GM10266 (cell line): Measurements from ENCODE around the gene CENATAC.
"Not testable (repeated sequence)": the region's sequence is repeated elsewhere in the genome, so short reads cannot be mapped to it uniquely, and the experiment has no call there.

Experiments used
- DNase-seq: peaks from one replicate; pipeline ENCODE4 v3.0.0; 2012; ENCODE audit errors: extremely low spot score
- TF ChIP-seq, protein P1 (sequence below): IDR thresholded peaks from 2 replicates; pipeline ENCODE4 v1.5.1; 2012; ENCODE audit warnings: mild to moderate bottlenecking, low read depth; ENCODE audit not compliant: control insufficient read depth, insufficient read depth; ENCODE audit errors: missing control alignments

Gene CENATAC

DNA sequence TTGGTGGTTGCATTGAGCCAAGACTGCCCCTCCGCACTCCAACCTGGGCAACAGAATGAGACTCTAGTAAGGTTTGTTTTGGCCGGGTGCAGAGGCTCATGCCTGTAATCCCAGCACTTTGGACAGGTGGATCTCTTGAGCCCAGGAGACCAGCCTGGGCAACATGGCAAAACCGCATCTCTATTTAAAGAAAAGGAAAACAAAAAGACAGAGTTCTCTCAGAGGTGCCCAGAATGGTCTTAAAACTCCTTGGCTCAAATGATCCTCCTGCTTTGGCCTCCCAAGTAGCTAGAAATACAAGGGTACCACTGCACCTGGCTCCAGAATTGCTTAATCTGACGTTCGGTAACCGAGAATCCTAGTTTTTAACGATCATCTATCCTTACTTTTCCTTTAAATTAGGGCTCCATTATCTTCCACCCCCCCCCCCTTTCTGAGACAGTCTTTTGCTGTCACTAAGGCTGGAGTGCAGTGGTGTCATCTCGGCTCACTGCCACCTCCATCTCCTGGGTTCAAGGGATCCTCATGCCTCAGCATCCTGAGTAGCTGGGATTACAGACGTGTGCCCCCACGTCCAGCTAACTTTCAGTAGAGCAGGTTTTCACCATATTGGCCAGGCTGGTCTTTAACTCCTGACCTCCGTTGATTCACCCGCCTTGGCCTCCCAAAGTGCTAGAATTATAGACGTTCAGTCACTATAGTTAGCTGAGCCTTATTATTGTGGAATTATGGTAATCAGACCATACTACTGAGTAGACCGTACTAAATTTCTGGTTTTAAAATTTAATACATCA is 18.5 kb downstream of the CENATAC start:
- no peak for DNase-seq
- TF ChIP-seq, protein P1, sequence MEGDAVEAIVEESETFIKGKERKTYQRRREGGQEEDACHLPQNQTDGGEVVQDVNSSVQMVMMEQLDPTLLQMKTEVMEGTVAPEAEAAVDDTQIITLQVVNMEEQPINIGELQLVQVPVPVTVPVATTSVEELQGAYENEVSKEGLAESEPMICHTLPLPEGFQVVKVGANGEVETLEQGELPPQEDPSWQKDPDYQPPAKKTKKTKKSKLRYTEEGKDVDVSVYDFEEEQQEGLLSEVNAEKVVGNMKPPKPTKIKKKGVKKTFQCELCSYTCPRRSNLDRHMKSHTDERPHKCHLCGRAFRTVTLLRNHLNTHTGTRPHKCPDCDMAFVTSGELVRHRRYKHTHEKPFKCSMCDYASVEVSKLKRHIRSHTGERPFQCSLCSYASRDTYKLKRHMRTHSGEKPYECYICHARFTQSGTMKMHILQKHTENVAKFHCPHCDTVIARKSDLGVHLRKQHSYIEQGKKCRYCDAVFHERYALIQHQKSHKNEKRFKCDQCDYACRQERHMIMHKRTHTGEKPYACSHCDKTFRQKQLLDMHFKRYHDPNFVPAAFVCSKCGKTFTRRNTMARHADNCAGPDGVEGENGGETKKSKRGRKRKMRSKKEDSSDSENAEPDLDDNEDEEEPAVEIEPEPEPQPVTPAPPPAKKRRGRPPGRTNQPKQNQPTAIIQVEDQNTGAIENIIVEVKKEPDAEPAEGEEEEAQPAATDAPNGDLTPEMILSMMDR = no peak

DNA sequence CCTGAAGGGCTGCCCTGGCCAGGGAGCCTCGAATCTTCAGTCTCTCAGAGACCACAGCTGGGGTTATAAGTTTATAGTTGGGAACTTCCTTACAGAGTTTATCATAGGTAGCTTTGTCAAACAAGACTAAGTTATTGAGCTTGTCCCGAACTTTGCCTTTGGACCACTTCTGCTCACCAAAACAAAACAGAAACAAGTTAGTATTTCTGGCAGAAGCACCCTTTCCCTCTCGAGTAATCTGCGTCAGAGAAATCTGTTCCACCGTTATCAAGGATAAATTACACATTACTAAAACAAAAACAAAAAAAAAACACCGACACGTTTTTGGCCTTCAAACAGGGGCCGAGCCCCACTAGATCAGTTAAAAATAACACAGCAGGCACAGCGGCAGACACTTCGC is 19.4 kb downstream of the CENATAC start:
- DNase-seq = not testable (repeated sequence)

DNA sequence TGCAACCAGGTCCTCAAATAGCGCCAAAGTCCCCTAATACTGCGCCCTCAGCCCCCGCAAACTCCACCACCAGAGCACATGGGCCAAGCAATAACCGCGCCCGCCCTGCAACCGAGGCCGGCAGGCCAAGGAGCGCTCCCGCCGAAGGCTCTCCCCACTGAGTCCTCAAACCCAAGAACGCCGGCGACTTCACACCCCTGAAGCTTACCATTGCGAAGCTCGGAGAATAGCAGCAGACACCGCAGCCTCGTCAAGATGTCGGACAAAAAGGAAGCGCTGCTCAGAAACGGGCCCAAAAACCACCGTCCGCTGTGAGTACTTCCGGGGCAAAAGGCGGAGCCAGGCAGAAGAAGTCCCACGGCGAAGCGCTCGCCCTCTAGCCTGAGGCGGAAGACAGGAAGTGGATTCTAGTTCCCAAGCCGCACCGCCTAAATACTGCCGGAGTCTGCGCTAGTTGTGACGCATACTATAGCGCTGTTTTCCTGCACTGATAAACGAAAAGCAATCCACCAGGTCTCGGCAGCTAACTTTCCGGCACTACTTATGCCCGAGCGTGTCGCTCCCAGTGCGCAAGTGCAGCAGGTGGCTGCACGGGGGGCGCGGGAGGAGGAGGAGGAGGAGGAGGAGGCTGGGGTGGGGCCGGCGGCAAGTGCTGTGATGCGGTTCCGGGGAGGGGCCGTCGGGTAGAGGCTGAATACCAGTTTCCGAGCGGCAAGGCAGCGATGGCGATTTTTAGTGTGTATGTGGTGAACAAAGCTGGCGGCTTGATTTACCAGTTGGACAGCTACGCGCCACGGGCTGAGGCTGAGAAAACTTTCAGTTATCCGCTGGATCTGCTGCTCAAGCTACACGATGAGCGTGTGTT is 20.4 kb downstream of the CENATAC start, which contains the start of the genes RPS25 and TRAPPC4:
Gene RPS25, minus strand, starts transcription at position 270 of the 865 bp plus-strand sequence. Its CDS starts 59 bp downstream, at position 211.
Gene TRAPPC4, plus strand, starts transcription at position 693 of the 865 bp plus-strand sequence. Its CDS starts 30 bp downstream, at position 723.
- DNase-seq = peak; percentile 89
- TF ChIP-seq, protein P1 = peak; percentile 6

DNA sequence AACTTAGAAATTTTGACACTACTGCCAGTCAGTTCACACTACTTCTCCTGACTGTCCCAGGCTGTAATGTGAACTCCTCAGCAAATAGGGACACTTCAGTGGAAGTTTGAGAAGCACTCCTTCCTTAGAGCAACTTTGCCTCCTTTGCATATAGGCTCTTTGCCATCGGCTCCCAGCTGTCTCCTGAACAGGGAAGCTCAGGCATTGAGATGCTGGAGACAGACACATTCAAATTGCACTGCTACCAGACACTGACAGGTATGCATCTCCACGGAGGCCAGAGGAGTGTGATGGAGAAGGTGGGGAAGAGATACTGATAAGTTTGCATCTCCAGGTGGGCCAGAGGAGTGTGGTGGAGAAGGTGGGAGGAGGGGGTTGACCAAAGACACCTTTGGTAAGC is 22.1 kb downstream of the CENATAC start:
- TF ChIP-seq, protein P1 = no peak
- no peak for DNase-seq

DNA sequence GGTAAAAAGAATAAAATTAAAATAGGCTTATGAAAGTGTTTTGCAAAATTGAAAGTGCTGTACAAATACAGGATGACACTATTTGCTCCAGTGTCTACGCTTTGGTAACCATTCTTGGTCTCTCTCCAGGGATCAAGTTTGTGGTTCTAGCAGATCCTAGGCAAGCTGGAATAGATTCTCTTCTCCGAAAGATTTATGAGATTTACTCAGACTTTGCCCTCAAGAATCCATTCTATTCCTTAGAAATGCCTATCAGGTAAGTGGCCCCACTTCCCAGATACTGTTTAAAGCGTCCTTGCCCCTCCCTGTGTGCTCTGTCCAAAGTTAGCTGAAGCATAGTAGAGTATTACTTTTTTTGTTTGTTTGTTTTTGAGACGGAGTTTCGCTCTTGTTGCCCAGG is 23.7 kb downstream of the CENATAC start:
- no peak for DNase-seq
- TF ChIP-seq, protein P1 = no peak

DNA sequence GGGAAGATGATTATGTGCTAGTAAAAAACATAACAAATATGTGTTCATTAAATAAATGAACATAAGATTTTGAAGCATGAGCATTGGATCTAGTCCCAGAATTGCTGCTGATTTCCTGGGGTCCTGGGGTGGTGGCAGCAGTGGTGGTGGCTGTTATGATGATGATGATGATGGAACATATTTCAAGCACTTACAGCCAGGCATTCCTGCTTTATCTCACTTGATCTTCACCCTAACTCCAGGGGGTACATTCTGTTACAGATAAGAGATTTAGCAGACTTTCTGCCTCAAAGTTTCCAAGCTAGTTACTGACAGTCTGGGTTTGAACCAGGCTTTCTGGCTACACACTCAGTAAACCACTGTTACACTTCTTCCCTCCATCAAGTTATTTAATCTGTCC is 25.8 kb downstream of the CENATAC start:
- TF ChIP-seq, protein P1 = no peak
- DNase-seq = no peak

DNA sequence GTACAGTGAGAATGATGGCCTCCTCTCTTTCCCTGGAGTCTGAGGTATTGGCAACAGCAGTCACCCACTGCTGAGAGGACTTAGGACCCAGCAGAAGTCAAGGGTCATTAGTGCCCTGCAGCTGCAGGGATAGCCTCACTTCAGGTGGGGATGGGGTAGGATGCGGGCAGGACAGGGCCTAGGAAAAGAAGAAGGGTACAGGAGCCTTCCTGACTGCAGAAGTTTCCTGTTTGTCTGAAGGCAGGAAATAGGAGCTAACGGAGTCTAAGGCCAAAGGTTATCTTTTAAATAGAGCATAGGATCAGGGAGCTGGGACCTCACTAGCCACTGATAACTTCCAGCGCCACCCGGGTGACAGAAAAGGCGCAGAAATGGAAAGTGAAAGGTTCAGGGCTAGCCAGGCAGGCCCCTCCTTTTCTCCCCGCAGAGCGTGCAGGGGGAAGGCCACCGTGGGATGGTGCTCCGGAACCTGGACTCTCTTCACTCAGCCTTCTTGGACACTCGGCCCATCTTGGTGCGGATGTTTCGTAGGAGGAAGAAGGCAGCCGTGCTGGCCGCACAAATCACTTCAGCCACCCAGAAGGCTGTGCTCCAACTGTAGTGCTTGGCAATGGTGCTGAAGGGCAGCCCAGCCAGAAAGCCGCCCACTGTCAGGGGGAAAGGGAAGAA is 26.6 kb downstream of the CENATAC start:
- TF ChIP-seq, protein P1 = no peak
- DNase-seq = no peak
